HG03108 (cell line): ENCODE data around the gene SLX9.

ENCODE experiments used
- ATAC-seq: cut with Tn5 transposase; IDR thresholded peaks from one replicate; pipeline ENCODE4 v1.9.1; 2021; ENCODE audit warnings: moderate library complexity; ENCODE audit not compliant: unreplicated experiment

Gene SLX9

DNA sequence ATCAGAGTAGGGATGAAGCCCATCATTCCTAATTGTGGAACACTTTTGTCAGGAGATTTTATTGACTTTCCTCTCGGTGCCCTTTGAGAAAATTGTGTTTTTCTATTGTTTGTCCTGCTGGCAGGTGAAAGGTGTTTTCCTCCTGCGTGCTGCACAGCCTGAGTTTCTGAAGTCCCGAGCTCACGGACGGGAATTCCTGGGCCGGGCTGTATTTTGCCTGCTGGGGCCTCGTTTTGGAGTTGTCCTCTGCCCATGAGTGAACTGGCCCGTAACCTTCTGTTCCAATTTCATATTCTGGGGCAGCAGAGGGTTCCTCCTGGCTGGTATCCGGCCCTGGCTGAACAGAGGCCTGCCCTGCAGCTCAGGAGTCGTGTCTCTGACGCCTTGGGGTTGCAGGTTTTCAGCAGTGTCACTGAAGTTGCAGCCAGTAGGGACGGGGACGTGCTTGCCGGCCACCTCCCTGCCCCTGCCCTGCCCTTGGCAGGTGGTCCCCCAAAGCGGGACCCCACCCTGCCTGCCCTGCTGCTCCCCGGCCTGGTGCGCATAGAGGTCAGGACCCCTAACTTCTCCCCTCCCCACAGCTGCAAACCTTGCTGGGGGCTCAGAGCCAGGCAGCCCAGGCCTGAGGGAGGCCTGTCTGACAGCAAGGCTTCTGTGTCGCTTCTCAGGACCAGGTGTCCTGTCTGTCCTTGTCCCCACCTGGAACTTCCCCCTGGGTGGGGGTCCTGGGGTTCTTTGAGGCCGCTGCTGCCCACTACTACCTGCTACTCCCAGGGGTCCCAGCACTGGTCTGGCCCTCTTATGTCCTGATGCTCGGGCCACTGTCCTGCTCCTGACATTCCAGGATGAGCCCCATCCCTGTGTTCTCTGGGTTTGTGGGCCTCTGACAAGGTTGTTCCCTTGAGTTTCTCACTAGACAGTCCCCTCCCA, 49.0 kb downstream of the SLX9 start:
- ATAC-seq: no peak

DNA sequence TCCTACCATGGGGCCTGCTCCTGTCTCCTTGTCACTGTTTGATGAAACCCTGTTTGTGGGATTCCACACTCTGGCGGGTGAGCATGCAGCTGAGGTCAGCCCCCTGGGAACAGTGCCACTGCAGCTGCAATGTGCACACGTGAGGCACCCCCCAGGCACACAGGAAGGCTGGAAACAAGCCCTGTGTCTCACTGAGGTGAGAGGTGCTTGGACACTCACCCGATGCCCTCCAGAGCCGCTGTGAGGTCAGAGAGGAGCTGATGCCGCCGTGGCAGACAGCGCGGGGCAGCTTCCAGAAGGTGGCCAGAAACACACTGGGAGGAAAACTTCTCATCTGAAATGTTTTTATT, 49.7 kb downstream of the SLX9 start:
- ATAC-seq: no peak

DNA sequence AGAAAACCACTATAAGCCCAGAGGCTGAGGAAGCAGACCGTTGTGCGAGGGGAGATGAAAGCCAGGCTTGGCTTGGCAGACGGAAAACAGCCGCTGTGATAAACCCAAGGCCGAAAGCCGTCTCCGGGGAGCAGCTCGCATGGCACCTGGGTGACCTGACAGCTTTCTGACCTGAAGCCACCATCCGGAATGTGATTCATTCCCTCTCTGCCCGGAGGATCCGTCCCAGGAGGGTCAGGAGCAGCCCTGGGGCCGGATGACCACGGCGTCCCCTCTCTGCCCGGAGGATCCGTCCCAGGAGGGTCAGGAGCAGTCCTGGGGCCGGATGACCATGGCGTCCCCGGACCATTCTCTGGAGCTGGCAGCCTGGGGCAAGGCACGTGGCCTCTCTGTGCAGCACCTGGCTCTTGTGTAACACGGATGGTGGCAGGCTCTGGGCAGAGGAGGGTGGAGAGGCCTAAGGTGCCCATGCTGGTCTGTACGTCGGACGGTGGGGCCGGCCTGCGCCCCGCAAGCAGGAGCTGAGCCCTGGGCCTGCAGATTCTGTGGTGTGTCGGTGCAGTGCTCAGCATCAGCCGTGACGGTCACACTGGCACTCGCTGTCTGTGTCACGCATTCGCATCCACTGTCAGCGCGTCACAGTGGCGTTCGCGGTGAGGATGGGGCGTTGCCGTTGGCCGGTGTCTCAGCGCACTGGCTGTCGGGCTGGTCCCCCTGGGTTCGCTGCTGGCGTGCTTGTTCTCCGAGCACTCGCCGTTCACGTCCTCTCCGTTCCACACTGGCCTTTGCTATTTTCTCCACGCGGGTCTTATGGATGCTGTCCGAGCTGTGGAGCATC, 50.3 kb downstream of the SLX9 start:
- ATAC-seq: no peak

DNA sequence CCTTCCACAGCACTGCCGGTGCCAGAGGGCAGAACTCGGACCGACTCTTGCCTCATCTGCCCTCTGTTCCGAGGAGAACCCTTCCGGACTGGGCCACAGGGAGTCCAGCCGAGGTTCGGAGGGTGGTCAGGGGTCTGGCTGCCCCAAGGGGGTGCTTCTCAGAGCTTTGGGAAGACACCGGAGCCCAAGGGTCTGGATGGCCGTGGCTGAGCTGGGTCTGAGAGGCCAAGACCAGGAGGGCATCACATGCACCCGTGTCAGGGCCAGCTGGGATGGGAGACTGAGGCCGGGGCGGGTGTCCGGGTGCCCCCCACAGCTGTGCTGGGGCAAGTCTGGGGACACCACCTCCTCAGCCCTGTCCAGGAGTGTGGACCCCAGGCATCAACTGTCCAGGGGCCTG, 51.1 kb downstream of the SLX9 start:
- ATAC-seq: no peak

DNA sequence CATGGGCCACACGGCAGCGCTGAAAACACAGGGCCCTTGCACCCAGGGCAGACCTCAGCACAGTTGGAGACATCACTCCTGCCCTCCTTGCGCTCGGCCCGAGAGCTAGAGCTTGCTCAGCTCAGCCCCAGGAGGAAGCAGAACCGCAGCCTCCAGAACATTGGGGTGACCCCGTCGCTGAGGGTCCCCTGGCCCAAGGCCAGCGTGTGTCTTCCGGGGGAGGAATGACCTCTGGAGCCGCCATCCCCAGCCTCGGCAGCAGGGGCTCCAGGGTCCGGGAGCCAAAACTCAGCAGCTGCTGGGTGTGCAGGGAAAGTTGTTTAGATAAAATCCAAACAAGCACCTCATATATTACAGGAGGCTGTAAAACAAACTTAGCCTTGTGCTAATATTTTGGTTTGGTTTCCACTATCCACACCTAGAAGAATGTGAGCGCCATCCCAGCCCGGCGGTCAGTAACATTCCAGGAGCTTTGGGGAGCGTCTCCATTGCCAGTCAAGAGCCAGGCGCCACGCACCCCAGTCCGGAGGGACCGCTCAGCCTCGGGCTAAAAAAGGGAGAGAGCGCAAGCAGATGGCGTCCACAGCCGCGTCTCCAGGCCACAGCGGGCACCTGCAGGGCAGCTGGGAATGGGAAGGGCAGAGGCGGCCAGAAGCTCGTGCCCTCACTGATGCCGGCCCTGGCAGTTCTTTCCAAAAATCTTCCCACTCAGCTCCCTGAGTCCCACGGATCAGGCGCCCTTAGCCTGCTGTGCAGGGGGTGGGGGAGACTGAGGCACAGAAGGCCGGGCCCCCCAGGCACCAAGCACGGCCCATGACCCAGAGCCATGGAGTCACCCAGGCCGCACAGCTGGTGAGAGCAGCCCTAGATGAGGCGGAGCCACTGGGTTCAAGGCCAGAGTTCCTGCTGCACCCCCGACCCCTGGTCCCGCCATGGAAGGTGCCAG, 52.0 kb downstream of the SLX9 start:
- ATAC-seq: no peak

DNA sequence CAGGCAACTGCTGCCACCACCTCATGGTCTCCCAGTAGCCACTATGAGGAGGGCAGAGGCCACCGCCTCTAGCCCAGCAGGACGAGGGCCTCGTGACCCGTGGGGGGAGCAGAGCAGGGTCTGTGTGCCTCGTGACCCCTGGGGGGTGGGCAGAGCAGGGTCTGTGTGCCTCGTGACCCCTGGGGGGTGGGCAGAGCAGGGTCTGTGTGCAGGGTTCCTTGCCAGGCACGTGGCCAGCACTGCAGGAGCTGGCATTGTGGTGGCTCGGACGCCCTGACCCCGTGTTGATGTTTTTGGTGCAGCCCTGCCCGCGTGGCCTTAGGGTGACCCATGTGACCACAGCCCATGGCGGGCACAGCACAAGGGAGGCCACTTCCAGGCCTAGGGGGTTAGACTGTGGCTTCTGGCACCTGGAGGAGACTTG, 52.8 kb downstream of the SLX9 start:
- ATAC-seq: no peak

DNA sequence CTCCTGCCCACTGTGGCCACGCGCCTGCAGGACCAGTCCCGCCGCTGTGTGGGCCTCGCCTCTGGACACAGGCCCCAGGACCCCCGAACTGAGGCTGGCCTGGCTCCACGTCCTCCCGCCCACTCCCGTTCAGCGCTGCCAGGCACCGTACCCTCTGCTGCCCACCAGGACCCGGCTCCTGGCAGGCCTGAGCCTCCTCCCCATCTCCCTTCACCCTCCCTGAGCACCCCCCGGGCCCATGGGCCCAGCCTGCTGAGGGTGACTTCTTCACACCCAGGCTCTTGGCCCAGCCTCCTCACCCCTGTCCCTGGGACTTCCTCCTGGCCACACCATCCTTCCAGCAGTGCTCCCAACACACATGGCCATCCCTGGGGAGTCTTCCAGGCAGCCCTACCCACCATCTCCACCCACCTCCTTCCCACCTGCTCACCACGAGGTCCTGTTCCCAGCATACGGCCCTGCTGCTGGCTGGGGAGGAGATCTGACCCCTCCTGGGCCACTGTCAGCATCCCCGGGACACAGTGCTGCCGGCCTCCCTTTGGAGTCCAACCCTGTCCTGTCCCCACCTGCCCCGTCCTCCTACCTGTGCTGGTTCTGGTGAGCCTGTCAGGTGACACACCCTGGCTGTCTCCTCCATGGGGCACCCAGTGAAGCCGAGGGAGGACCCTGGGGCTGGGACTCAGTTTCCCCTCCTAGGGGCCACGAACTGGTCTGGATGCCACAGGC, 53.7 kb downstream of the SLX9 start:
- ATAC-seq: no peak

DNA sequence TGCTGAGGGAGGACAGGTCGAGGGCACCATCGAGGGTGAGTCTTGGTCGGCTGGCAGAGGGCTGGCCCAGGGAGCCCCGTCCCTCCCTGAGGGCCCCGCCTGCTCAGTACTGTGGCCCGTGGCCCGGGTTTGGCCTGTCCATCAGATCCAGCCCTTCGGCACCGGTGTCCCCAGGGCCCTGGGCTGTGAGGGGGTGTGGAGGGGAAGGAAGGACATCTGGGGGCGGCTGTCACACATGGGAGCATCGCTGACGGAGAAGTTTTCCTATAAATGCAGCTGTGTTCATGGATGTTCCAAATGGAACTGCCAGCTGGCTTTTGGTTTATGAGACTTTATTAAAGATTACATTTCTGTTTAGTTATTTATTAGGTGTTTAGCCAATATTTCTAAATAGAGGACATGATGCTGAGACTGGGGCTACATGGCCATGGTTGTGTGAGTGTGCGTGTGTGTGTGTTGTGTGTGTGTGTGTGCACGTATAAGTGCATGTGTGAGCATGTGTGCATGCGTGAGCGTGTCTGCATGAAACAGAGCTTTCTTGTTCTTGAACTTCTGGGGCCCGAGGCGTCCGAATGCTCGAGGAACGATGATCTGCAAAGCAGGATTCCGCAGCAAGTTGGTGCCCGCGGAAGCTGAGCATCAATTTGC, 54.3 kb downstream of the SLX9 start:
- ATAC-seq: no peak

DNA sequence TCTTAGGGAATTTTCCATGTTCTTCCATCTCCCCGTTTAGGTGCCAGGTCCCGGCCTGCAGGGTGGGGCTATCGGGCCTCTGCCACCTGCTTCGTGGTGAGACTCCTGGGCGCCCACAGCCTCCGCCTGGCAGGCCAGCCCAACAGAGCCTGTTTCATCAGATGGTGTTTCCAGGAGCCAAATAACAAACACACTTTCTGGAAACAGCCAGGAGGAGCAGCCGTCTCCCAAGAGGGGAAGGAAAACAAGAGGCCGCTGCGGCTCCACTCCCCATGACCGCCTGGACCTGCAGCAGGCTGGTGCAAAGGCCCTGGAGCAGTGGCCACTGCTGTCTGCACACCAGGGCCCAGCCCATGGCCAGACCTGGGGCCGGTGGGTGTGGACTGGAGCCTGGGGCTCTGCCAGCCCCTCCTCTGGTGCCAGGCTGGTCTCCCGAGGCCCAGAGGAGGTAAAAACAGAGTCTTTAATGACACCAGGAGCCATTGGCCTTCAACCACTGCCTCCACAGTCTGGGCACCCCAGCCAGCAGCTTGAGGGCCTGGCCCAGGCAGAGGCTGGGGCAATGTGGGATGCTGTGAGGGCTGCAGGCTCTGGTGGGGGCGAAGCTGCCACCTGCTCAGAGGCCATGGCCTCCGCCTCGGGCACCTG, 55.0 kb downstream of the SLX9 start:
- no peak for ATAC-seq

DNA sequence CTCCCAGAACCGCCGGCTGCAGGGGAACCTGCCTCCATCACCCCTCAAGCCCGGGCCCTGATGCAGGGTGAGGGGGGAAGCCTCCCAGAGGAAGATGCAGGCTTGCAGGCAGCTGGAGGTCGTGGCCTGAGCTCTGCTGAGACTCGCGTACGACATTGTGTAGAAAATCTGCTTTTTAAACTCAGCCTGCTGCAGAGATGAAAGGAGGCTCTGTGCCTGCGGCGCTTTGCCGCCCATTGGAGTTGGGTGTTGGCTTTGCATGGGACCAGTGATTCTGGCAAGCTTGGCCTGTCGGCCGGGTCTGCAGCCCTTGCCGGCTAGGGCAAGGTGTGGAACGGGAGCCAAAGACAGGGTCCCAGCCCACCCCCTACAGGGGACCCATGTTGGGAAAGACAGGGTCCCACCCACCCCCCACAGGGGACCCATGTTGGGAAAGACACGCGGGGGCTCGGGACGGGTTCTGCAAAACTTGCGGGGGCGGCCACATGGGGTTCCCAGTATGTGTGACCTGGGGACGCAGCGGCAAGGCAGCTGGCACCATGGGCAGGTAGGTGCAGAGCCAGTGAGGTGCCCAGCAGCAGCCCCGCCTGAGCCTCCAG, 55.6 kb downstream of the SLX9 start:
- no peak for ATAC-seq

DNA sequence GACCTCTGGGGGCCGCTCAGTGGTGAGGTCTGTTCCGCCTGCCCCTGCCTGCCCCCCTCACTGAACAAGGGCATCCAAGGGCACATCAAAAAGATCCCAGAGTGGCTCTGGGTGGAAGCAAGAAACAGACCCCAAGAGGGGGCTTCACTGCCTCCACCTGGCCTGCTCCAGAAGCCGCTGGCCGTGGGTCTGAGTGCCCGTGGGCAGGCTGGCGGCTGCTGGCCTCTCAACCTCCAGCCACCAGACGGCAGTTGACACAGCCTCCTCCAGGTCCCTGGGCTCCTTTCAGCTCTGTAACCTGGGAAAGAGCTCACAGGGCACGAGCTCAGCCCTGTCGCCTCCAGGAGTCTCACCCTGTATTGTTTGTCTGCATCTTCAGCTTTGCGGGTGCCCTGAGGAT, 56.3 kb downstream of the SLX9 start:
- no peak for ATAC-seq

DNA sequence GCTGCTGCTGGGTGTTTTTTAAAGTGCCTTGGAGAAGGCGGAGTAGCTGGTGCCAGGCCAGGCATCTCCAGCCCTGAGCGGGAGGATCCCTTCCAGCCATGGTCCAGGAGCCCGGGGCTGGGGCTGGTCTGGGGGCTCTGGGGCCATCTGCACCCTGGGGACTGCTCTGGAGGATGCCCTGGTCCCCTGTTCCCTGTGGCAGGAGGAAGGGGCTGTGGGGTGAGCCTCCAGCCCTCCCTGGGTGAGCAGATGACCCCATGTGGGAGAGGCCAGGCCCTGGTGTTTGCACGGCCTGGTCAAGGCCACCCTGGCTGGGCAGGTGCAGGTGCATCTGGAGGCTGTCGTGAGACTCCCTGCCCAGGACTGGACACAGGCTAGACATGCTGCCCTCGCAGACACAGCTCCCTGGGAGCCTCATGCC, 56.7 kb downstream of the SLX9 start:
- no peak for ATAC-seq

DNA sequence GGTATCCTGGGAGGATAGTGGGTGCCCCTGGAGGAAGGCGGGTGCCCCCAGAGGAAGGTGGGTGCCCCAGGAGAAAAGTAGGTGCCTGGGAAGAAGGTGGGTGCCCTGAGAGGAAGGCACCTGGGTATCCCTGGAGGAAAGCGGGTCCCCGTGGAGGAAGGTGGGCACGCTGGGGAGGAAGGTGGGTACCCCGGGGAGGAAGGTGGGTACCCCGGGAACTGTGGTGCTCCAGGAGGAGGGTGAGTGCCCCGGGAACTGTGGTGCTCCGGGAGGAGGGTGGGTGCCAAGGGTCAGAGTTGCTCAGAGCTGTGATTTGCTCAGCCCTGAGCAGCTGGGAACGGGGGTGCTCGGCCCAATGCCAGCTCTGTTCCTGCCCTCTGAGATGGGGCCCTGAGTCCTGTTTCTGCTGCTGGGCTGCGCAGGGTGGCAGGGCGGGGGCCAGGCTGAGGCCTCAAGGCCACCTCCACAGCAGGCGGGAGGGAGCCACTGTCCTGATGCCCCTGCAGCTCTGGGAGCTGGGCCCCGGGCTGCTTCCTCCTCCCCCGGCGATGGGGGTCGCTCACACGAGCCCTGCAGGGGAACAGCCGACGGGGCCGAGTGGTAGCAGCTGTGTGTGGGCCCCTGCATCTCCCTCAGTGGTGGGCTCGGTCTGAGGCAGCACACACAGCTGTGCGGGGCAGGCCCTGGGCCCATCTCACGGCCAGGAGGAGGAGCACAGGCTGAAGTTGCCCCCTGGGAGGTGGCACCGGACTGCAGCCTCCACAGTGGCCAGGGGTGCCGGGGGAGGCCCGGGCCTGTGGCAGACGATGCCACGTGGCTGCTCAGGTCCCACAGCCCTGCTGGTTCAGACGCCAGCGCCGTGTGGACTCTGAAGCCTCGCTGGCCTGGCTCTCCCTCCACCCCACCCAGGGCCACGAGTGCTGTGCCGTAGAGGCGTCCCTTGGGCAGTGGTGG, 57.4 kb downstream of the SLX9 start:
- no peak for ATAC-seq

DNA sequence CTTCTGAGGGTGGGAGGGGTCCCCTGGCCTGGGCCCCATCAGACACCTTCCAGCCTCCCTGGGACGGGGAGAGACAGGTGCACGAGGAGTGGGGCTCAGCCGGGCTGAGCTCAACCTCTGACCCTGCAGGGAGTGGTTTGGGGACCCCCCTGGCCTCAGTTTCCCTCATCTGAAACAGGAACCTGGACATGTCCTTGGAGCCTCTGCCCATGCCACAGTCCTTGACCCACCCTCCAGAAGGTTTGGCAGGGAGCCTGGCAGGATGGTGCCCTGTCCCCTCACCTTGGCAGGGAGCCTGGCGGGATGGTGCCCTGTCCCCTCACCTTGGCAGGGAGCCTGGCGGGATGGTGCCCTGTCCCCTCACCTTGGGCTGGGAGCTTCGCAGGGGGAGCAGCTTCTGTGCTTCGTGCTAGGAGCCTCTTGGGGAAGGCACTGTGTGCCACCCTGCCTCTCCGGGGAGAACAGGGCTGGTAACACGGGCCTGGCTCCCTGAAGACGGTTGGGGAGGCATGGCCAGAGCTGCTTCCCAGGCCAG, 58.3 kb downstream of the SLX9 start:
- no peak for ATAC-seq

DNA sequence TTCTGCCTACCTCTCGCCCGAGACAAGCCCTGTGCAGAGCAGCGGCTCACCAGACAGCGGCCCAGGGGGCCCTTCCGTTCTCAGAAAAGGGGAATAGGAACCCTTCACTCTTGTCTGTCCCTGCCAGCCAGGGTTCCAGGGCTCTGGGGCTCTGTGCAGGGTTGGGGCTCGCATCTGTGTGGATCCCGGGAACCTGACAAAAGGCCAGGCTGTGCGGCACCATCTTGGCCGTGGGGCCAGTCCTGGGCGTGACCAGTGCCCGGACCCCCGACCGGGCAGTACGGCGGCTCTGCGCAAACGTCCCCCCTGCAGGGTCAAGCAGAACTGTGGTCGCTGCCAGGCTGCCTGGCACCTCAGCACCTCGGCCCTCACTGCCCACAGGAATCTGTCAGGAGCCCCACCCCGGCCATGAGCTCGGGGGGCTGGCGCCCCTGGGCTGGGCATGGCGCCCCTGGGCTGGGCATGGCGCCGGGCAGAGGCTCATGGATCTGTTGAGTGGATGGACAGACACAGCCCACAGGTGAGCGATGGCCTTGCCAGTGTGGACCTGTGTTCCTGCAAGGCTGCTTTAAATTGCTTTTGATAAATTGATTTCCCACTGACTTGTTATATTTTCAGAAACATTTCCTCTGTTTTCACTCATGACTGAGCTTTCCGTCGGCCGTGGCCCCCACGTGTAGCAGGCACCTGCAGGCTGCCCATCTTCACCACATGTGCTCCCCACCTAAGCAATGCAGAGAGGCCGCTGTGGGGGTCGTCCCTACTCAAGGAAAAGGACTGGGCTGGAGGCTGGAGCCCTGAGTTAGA, 59.0 kb downstream of the SLX9 start:
- ATAC-seq: no peak

DNA sequence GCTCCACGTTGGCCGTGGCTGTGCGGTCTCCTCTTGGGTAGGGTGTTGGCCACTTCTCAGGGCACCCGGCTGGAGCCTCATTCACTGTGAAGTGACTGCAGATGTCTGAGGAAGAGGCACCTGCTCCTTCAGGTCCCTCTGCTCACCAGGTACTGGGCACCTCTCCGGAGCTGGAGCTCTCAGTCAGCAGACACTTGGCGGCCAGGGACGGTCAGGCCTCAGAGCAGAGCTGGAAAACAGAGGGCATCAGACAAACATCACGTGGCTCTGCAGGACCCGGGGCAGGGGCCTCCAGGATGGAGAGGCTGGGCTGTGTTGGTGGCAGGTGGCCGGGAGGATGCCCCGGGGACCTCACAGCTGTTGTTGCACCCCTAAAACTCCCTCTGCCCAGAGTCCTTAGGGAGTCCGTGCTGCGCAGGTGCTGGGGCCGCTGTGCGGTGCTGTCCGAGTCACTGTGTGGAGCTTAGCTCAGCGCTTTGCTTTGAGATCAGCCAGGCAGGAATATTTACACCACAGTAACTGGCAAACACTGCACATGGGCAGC, 59.7 kb downstream of the SLX9 start:
- no peak for ATAC-seq
